HEK293 (cell line): ENCODE data around the gene CYP26A1.
A peak's percentile ranks its signal among the peaks of the same experiment; 100 is the strongest.

Experiments used
- CTCF ChIA-PET: fragments of 350-600 bp; formaldehyde crosslinking; extraction: SDS; loops from one replicate; lab custom pipeline; 2021; ENCODE audit warnings: antibody characterized with exemption; lab: Yijun Ruan, JAX
- POLR2A ChIA-PET: fragments of 300-600 bp; formaldehyde crosslinking; extraction: SDS; loops from one replicate; lab custom pipeline; 2020; ENCODE audit warnings: antibody characterized with exemption, inconsistent platforms; lab: Yijun Ruan, JAX
- H3K27ac ChIP-seq: fragments of 200-500 bp; sonication (Bioruptor generic); 2 replicates; pipeline ENCODE4 v1.5.1; 2014; ENCODE audit warnings: low read depth, low read length, control low read depth, inconsistent platforms; ENCODE audit errors: extremely low read depth
- H3K36me3 ChIP-seq, 2 experiments: fragments of 200-500 bp in 1 of 2; sonication (Bioruptor generic) in 1 of 2; 1 replicate in 1 of 2; 2 replicates in 1 of 2; pipeline ENCODE4 v1.5.1; 2014 to 2017; ENCODE audit warnings: inconsistent platforms in 2 of 2, low read length in 2 of 2; ENCODE audit not compliant: control insufficient read depth in 2 of 2, insufficient read depth in 1 of 2
- H3K4me1 ChIP-seq: fragments of 200-500 bp; sonication (Bioruptor generic); 2 replicates; pipeline ENCODE4 v1.5.1; 2014; ENCODE audit warnings: mild to moderate bottlenecking, low read length, inconsistent platforms; ENCODE audit not compliant: control insufficient read depth, insufficient read depth
- H3K4me3 ChIP-seq: 2 replicates; pipeline ENCODE4 v1.5.1; 2011; ENCODE audit warnings: low read depth, mild to moderate bottlenecking, control low read depth, low read length, moderate library complexity
- H3K9me3 ChIP-seq: fragments of 200-500 bp; sonication (Bioruptor generic); 2 replicates; pipeline ENCODE4 v1.5.1; 2014; ENCODE audit warnings: low read depth, low read length, inconsistent platforms; ENCODE audit not compliant: control insufficient read depth, insufficient read depth
- KLF16 ChIP-seq: fragments of 450-650 bp; formaldehyde crosslinking; IDR thresholded peaks from 2 replicates; pipeline ENCODE4 v1.5.1; 2017; ENCODE audit warnings: missing biosample characterization, missing genetic modification characterization
- SCRT1 ChIP-seq: fragments of 450-650 bp; formaldehyde crosslinking; IDR thresholded peaks from 2 replicates; pipeline ENCODE4 v1.5.1; 2016; ENCODE audit warnings: missing biosample characterization, missing genetic modification characterization, borderline replicate concordance
- ZNF10 ChIP-seq: fragments of 450-650 bp; formaldehyde crosslinking; IDR thresholded peaks from 2 replicates; pipeline ENCODE4 v1.5.1; 2017; ENCODE audit warnings: missing biosample characterization, missing genetic modification characterization
- ZNF138 ChIP-seq: fragments of 450-650 bp; formaldehyde crosslinking; IDR thresholded peaks from 2 replicates; pipeline ENCODE4 v1.5.1; 2016; ENCODE audit warnings: missing biosample characterization, missing genetic modification characterization, borderline replicate concordance
- ZNF37A ChIP-seq: fragments of 450-650 bp; IDR thresholded peaks from 2 replicates; pipeline ENCODE4 v1.5.1; 2018; ENCODE audit warnings: missing biosample characterization, missing genetic modification characterization
- ZNF48 ChIP-seq: fragments of 450-650 bp; formaldehyde crosslinking; IDR thresholded peaks from 2 replicates; pipeline ENCODE4 v1.5.1; 2016; ENCODE audit warnings: missing biosample characterization, missing genetic modification characterization
- ZNF501 ChIP-seq: fragments of 450-650 bp; formaldehyde crosslinking; IDR thresholded peaks from 2 replicates; pipeline ENCODE4 v1.5.1; 2016; ENCODE audit warnings: missing biosample characterization, missing genetic modification characterization
- ZNF530 ChIP-seq: fragments of 450-650 bp; formaldehyde crosslinking; IDR thresholded peaks from 2 replicates; pipeline ENCODE4 v1.5.1; 2016; ENCODE audit warnings: low read depth, missing biosample characterization, missing genetic modification characterization
- ZNF571 ChIP-seq: fragments of 450-650 bp; formaldehyde crosslinking; IDR thresholded peaks from 2 replicates; pipeline ENCODE4 v1.5.0; 2017; ENCODE audit warnings: missing biosample characterization, missing genetic modification characterization
- ZNF747 ChIP-seq: fragments of 450-650 bp; formaldehyde crosslinking; IDR thresholded peaks from 2 replicates; pipeline ENCODE4 v1.5.1; 2016; ENCODE audit warnings: missing biosample characterization, missing genetic modification characterization
- TF ChIP-seq, protein P1 (sequence below): sonication (generic); formaldehyde crosslinking; IDR thresholded peaks from 2 replicates; pipeline ENCODE4 v1.8.1; 2022; ENCODE audit warnings: mild to moderate bottlenecking, moderate library complexity, missing genetic modification reagents
- TF ChIP-seq, protein P2 (sequence below): fragments of 450-650 bp; formaldehyde crosslinking; IDR thresholded peaks from 2 replicates; pipeline ENCODE4 v1.5.1; 2017; ENCODE audit warnings: missing biosample characterization, missing genetic modification characterization
- TF ChIP-seq, protein P3 (sequence below): fragments of 450-650 bp; formaldehyde crosslinking; IDR thresholded peaks from 2 replicates; pipeline ENCODE4 v1.5.1; 2016; ENCODE audit warnings: missing biosample characterization, missing genetic modification characterization
- TF ChIP-seq, protein P4 (sequence below): fragments of 450-650 bp; formaldehyde crosslinking; IDR thresholded peaks from 2 replicates; pipeline ENCODE4 v1.5.1; 2016; ENCODE audit warnings: missing biosample characterization, missing genetic modification characterization
- TF ChIP-seq, protein P5 (sequence below): IDR thresholded peaks from 2 replicates; pipeline ENCODE4 v1.6.1; 2011; ENCODE audit warnings: mild to moderate bottlenecking, low read depth, low read length, borderline replicate concordance

Gene CYP26A1

DNA sequence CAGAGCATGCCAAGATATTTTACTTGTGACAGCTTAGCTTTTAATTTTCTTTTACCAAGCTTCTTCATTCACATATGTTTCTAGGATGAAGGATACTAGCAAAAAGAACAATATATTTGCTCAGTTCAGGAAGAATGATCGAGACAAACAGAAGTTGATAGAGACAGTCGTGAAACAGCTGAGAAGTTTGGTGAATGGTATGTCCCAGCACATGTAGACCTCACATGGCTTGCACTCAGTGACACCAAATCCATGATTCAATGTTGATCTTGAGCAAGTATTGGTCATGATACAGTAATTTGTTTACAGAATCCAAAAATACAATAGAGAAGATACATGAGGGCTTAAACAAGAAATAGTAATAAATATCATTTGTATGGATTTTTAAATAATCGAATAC lies 15.6 kb upstream of the CYP26A1 start:
- CTCF ChIA-PET, result interaction anchor here (1.9 to 3.2 kb wide), 2 partner anchors 22 to 52 kb away, joined by 7 to 13 read pairs; no protein-coding TSS in a partner anchor

DNA sequence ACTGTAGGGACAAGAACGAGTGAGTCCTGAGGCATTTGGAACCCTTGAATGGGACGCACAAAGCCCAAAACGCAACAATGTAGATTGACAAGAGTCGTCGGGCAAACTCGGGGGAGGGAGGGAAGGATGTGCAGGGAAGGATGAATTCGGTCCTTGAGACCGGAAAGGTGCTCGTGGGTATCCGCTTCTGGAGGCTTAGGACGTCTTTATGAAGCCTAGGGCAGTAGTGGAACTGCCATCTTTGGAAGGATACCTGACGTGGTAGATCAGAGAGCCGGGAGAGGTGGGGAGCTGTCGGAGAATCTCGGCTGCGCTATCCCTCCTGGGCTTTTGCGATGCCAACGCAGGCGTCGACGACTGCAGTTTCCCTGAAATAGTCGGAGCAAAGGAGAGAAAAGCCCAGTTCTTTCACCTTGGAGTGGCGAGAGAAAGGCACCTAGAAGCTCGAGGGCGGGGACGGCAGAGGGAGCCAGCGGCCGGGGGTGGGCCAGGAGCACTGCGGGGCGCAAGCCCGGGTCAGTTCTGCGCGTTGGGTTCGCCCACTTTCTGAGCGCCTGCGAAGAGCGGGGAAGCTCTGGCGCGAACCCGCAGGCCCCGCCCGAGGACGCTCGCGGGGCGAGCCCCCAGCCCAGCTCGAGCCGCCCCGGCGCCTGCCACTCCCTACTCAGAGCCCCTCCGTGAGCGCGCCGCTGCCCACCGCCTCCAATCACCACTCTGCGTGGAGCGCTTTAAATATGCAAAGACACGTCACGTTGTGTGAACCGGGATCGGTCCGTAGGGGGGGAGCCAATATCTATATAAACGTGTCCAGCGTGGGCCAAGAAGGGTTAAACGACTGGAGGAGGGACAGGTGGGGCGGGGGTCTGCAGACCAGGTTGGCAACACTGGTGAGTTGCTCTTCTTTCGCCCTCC lies 13.5 kb upstream of the CYP26A1 start, which contains the start of gene CYP26C1:
Gene CYP26C1, plus strand, starts transcription at position 824 of the 912 bp plus-strand sequence. CDS start 466 bp downstream, outside the sequence.
- POLR2A ChIA-PET, result no interaction called here
- CTCF ChIA-PET, result no interaction called here
- TF ChIP-seq ZNF37A (tag by site-specific recombination), result no peak

More for the DNA sequence above, 15.6 kb upstream of the CYP26A1 start:
- Histone ChIP-seq H3K27ac (no peak overlapping the region), H3K4me3 (no peak overlapping the region), H3K36me3 (peaks cover 0 to 26% of the 10 kb centered on the region in 2 experiments; a peak in 1 of 3 replicates), H3K4me1 (no peaks in the 10 kb centered on the region), H3K9me3 (no peaks in the 10 kb centered on the region)
- TF ChIP-seq, protein P1, sequence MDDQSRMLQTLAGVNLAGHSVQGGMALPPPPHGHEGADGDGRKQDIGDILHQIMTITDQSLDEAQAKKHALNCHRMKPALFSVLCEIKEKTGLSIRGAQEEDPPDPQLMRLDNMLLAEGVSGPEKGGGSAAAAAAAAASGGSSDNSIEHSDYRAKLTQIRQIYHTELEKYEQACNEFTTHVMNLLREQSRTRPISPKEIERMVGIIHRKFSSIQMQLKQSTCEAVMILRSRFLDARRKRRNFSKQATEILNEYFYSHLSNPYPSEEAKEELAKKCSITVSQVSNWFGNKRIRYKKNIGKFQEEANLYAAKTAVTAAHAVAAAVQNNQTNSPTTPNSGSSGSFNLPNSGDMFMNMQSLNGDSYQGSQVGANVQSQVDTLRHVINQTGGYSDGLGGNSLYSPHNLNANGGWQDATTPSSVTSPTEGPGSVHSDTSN (CRISPR knock-in tag), result no peak
- TF ChIP-seq ZNF48 (no peak), KLF16 (tag by site-specific recombination) (no peak)
- TF ChIP-seq, protein P2, sequence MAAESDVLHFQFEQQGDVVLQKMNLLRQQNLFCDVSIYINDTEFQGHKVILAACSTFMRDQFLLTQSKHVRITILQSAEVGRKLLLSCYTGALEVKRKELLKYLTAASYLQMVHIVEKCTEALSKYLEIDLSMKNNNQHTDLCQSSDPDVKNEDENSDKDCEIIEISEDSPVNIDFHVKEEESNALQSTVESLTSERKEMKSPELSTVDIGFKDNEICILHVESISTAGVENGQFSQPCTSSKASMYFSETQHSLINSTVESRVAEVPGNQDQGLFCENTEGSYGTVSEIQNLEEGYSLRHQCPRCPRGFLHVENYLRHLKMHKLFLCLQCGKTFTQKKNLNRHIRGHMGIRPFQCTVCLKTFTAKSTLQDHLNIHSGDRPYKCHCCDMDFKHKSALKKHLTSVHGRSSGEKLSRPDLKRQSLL (tag by site-specific recombination), result 0 out of 2 replicates have a peak, but pooled peaks have one; percentile 23
- TF ChIP-seq, protein P3, sequence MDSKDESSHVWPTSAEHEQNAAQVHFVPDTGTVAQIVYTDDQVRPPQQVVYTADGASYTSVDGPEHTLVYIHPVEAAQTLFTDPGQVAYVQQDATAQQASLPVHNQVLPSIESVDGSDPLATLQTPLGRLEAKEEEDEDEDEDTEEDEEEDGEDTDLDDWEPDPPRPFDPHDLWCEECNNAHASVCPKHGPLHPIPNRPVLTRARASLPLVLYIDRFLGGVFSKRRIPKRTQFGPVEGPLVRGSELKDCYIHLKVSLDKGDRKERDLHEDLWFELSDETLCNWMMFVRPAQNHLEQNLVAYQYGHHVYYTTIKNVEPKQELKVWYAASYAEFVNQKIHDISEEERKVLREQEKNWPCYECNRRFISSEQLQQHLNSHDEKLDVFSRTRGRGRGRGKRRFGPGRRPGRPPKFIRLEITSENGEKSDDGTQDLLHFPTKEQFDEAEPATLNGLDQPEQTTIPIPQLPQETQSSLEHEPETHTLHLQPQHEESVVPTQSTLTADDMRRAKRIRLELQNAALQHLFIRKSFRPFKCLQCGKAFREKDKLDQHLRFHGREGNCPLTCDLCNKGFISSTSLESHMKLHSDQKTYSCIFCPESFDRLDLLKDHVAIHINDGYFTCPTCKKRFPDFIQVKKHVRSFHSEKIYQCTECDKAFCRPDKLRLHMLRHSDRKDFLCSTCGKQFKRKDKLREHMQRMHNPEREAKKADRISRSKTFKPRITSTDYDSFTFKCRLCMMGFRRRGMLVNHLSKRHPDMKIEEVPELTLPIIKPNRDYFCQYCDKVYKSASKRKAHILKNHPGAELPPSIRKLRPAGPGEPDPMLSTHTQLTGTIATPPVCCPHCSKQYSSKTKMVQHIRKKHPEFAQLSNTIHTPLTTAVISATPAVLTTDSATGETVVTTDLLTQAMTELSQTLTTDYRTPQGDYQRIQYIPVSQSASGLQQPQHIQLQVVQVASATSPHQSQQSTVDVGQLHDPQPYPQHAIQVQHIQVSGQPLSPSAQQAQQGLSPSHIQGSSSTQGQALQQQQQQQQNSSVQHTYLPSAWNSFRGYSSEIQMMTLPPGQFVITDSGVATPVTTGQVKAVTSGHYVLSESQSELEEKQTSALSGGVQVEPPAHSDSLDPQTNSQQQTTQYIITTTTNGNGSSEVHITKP (tag by site-specific recombination), result peak; percentile 79
- POLR2A ChIA-PET, result no interaction called here

DNA sequence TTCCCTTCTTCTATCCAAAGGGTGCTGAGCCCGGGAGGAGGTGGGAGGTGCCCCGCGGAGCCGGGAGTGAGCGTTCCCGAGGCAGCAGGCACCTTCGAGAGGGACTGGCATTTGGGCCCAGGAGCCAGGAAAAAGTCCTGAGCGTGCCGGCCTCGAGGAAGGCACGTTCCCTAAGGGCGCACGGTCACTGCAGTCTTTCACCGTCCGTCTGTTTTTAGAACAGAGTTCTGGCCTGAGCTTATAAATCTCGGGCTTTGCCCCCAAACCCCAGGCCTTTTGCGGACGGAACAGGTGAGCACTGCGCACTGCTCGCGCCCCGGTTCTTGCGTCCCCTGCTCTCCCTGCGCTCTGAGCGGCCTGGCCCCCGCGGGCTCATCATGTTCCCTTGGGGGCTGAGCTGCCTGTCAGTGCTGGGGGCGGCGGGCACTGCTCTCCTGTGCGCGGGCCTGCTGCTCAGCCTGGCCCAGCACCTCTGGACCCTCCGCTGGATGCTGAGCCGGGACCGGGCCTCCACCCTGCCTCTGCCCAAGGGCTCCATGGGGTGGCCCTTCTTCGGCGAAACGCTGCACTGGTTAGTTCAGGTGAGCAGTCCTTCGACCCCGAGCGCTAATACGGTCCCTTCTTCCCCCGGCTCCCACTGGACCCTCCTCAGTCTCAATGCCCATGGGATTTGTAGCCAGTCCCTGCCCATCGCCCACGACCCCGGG lies 12.7 kb upstream of the CYP26A1 start:
- ChIA-PET CTCF (interaction anchor here (1.1 kb wide), 1 partner anchor 7 kb away, joined by 4 read pairs; no protein-coding TSS in a partner anchor), POLR2A (no interaction called here)
- H3K4me1 ChIP-seq, result no peaks in the 10 kb centered on the region
- peaks cover 0 to 29% of the 10 kb centered on the region in 2 experiments; a peak in 1 of 3 replicates for H3K36me3 ChIP-seq
- H3K4me3 ChIP-seq, result no peak overlapping the region
- TF ChIP-seq ZNF138, result no peak
- TF ChIP-seq ZNF747 (tag by site-specific recombination), result no peak
- TF ChIP-seq, protein P4, sequence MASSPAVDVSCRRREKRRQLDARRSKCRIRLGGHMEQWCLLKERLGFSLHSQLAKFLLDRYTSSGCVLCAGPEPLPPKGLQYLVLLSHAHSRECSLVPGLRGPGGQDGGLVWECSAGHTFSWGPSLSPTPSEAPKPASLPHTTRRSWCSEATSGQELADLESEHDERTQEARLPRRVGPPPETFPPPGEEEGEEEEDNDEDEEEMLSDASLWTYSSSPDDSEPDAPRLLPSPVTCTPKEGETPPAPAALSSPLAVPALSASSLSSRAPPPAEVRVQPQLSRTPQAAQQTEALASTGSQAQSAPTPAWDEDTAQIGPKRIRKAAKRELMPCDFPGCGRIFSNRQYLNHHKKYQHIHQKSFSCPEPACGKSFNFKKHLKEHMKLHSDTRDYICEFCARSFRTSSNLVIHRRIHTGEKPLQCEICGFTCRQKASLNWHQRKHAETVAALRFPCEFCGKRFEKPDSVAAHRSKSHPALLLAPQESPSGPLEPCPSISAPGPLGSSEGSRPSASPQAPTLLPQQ (tag by site-specific recombination), result no peak
- TF ChIP-seq SCRT1, result no peak
- TF ChIP-seq ZNF571 (tag by site-specific recombination), result no peak
- no peak for TF ChIP-seq ZNF10 (tag by site-specific recombination)
- TF ChIP-seq ZNF530, result no peak
- no peak for TF ChIP-seq ZNF501 (tag by site-specific recombination)
- TF ChIP-seq, protein P5, sequence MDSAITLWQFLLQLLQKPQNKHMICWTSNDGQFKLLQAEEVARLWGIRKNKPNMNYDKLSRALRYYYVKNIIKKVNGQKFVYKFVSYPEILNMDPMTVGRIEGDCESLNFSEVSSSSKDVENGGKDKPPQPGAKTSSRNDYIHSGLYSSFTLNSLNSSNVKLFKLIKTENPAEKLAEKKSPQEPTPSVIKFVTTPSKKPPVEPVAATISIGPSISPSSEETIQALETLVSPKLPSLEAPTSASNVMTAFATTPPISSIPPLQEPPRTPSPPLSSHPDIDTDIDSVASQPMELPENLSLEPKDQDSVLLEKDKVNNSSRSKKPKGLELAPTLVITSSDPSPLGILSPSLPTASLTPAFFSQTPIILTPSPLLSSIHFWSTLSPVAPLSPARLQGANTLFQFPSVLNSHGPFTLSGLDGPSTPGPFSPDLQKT, result no peak
- no peak overlapping the region for H3K27ac ChIP-seq
- H3K9me3 ChIP-seq, result no peaks in the 10 kb centered on the region

More for the DNA sequence above, 13.5 kb upstream of the CYP26A1 start, which contains the start of gene CYP26C1:
- Histone ChIP-seq H3K4me3 (no peak within 1 kb of the TSS), H3K4me1 (no peaks in the 10 kb centered on the region), H3K27ac (no peak within 1 kb of the TSS), H3K36me3 (peaks cover 0 to 29% of the 10 kb centered on the region in 2 experiments; a peak in 1 of 3 replicates), H3K9me3 (no peaks in the 10 kb centered on the region)
